HG03342 (cell line): ENCODE measurements around the gene HADHA.

Experiments used
- ATAC-seq: cut with Tn5 transposase; IDR thresholded peaks from one replicate; pipeline ENCODE4 v1.9.1; 2021; ENCODE audit warnings: mild to moderate bottlenecking, moderate library complexity; ENCODE audit not compliant: unreplicated experiment

HADHA gene

GRCh38 chr2:26148501-26148900 lies 95.9 kb downstream of the HADHA start:
- ATAC-seq: no peak

GRCh38 chr2:26144953-26145680 lies 99.3 kb downstream of the HADHA start:
- no peak for ATAC-seq

- no peak for ATAC-seq
These were observed 100.4 kb downstream of the HADHA start for GRCh38 chr2:26144031-26144430.

GRCh38 chr2:26141145-26141769 lies 103.2 kb downstream of the HADHA start:
- ATAC-seq: no peak
